HG03159 (cell line): ENCODE measurements around the gene PRORP.
A peak's percentile ranks its signal among the peaks of the same experiment; 100 is the strongest.
"Not testable (repeated sequence)": the region's sequence is repeated elsewhere in the genome, so short reads cannot be mapped to it uniquely, and the experiment has no call there.

Experiments
- ATAC-seq: cut with Tn5 transposase; IDR thresholded peaks from one replicate; pipeline ENCODE4 v1.9.1; 2021; ENCODE audit warnings: mild to moderate bottlenecking, moderate library complexity; ENCODE audit not compliant: unreplicated experiment

The PRORP gene

GRCh38 chr14:35121887-35122695, at the start of gene PRORP, which contains the start of gene PPP2R3C:
Gene PRORP, plus strand, starts transcription at chr14:35122552. Its CDS starts 694 bp downstream, at chr14:35123246.
Gene PPP2R3C, minus strand, starts transcription at chr14:35121990. Its CDS starts 31 bp downstream, at chr14:35121959.
- peak; percentile 79 for ATAC-seq

GRCh38 chr14:35073486-35073885, 48.9 kb upstream of the PRORP start:
- ATAC-seq = no peak

- no peak for ATAC-seq
These were observed 44.3 kb upstream of the PRORP start for GRCh38 chr14:35078082-35078481.

- no peak for ATAC-seq
These were observed 42.6 kb upstream of the PRORP start for GRCh38 chr14:35079742-35080141.

- no peak for ATAC-seq
These were observed 38.7 kb upstream of the PRORP start for GRCh38 chr14:35083530-35084150.

GRCh38 chr14:35085441-35085840, 36.9 kb upstream of the PRORP start:
- no peak for ATAC-seq

- ATAC-seq = no peak
These were observed 33.8 kb upstream of the PRORP start for GRCh38 chr14:35088514-35088913.

- not testable (repeated sequence) for ATAC-seq
These were observed 27.7 kb upstream of the PRORP start for GRCh38 chr14:35094645-35095044.

GRCh38 chr14:35107866-35108265, 14.5 kb upstream of the PRORP start:
- no peak for ATAC-seq

- no peak for ATAC-seq
These were observed 9.7 kb upstream of the PRORP start for GRCh38 chr14:35112641-35113040.

GRCh38 chr14:35113308-35113950, 8.9 kb upstream of the PRORP start:
- no peak for ATAC-seq

- no peak for ATAC-seq
These were observed 8.3 kb upstream of the PRORP start for GRCh38 chr14:35114036-35114435.

- no peak for ATAC-seq
These were observed 6.1 kb upstream of the PRORP start for GRCh38 chr14:35116242-35116641.

GRCh38 chr14:35117112-35117511, 5.2 kb upstream of the PRORP start:
- ATAC-seq = no peak

GRCh38 chr14:35121026-35121886, 1.1 kb upstream of the PRORP start:
- peak; percentile 4 for ATAC-seq

GRCh38 chr14:35122696-35123387, 490 bp downstream of the PRORP start:
- no peak for ATAC-seq

GRCh38 chr14:35123388-35123703, 994 bp downstream of the PRORP start:
- ATAC-seq = no peak

GRCh38 chr14:35124127-35124526, 1.8 kb downstream of the PRORP start:
- no peak for ATAC-seq

- no peak for ATAC-seq
These were observed 11.4 kb downstream of the PRORP start for GRCh38 chr14:35133542-35134328.
